SK-N-MC (cell line): ENCODE measurements around the gene SOX10.
"Not testable (repeated sequence)": the region's sequence is repeated elsewhere in the genome, so short reads cannot be mapped to it uniquely, and the experiment has no call there.

Source experiments
- DNase-seq: peaks from one replicate; pipeline ENCODE4 v3.0.0-alpha.2; 2011; ENCODE audit warnings: low read depth, low spot score
- H3K27ac ChIP-seq: fragments of 200-600 bp; sonication (generic); 2 replicates; pipeline ENCODE4 v1.5.1; 2016; ENCODE audit warnings: mixed run types
- H3K36me3 ChIP-seq: fragments of 200-600 bp; sonication (generic); 2 replicates; pipeline ENCODE4 v1.6.1; 2017; ENCODE audit warnings: antibody characterized with exemption, low read length, mixed read lengths; ENCODE audit not compliant: insufficient read depth
- H3K4me3 ChIP-seq: fragments of 200-600 bp; sonication (generic); 2 replicates; pipeline ENCODE4 v1.5.1; 2016
- H3K9ac ChIP-seq: fragments of 200-600 bp; sonication (generic); 2 replicates; pipeline ENCODE4 v1.8.0; 2017; ENCODE audit warnings: mixed run types, mixed read lengths; ENCODE audit not compliant: insufficient read length
- H3K9me3 ChIP-seq: fragments of 200-600 bp; sonication (generic); 2 replicates; pipeline ENCODE4 v1.6.1; 2017; ENCODE audit warnings: low read depth, mild to moderate bottlenecking, antibody characterized with exemption, low read length, moderate library complexity, mixed read lengths
- EZH2 ChIP-seq: fragments of 200-600 bp; sonication (generic); IDR thresholded peaks from one replicate; pipeline ENCODE4 v1.6.1; 2017; ENCODE audit warnings: antibody characterized with exemption
- FOXP2 ChIP-seq: optimal IDR thresholded peaks from 2 replicates; pipeline ENCODE3; 2011; ENCODE audit warnings: mild to moderate bottlenecking, moderate library complexity; ENCODE audit not compliant: insufficient read depth; ENCODE audit errors: extremely low read length, control extremely low read depth
- POLR2AphosphoS5 ChIP-seq: IDR thresholded peaks from 2 replicates; pipeline ENCODE4 v1.6.1; 2012; ENCODE audit warnings: mild to moderate bottlenecking, low read depth, low read length, borderline replicate concordance

Gene SOX10

GRCh38 chr22:37951305-37951704 lies 33.0 kb downstream of the SOX10 start:
- Histone ChIP-seq H3K4me3 (no peak overlapping the region), H3K9ac (no peak overlapping the region), H3K27ac (no peak overlapping the region), H3K36me3 (no peaks in the 10 kb centered on the region), H3K9me3 (no peaks in the 10 kb centered on the region)
- TF ChIP-seq POLR2AphosphoS5 (no peak), EZH2 (no peak), FOXP2 (no peak)
- DNase-seq = no peak

- not testable (repeated sequence) for H3K9me3 ChIP-seq, H3K4me3 ChIP-seq, H3K9ac ChIP-seq, H3K27ac ChIP-seq, H3K36me3 ChIP-seq, DNase-seq
These were observed 37.1 kb downstream of the SOX10 start for GRCh38 chr22:37947142-37947795.

- DNase-seq, H3K4me3 ChIP-seq, H3K9ac ChIP-seq, H3K9me3 ChIP-seq, H3K27ac ChIP-seq, H3K36me3 ChIP-seq: not testable (repeated sequence)
These were observed 39.9 kb downstream of the SOX10 start for GRCh38 chr22:37944423-37944822.

GRCh38 chr22:37943825-37944198 lies 40.5 kb downstream of the SOX10 start:
- DNase-seq = no peak
- Histone ChIP-seq H3K4me3 (no peak overlapping the region), H3K9me3 (no peaks in the 10 kb centered on the region), H3K36me3 (peaks cover 14% of the 10 kb centered on the region; the same call in 1 of the 2 replicates), H3K27ac (no peak overlapping the region), H3K9ac (no peak overlapping the region)
- TF ChIP-seq EZH2 (no peak), POLR2AphosphoS5 (no peak), FOXP2 (no peak)

GRCh38 chr22:37943136-37943824 lies 41.1 kb downstream of the SOX10 start:
- Histone ChIP-seq H3K36me3 (peaks cover 14% of the 10 kb centered on the region; the same call in 1 of the 2 replicates), H3K9me3 (no peaks in the 10 kb centered on the region), H3K9ac (no peak overlapping the region), H3K4me3 (no peak overlapping the region), H3K27ac (no peak overlapping the region)
- TF ChIP-seq POLR2AphosphoS5 = no peak
- no peak for TF ChIP-seq FOXP2
- TF ChIP-seq EZH2 = no peak
- DNase-seq = no peak

- TF ChIP-seq POLR2AphosphoS5 (no peak), EZH2 (no peak), FOXP2 (no peak)
- H3K4me3 ChIP-seq = no peak overlapping the region
- H3K27ac ChIP-seq = no peak overlapping the region
- no peaks in the 10 kb centered on the region for H3K9me3 ChIP-seq
- no peak overlapping the region for H3K9ac ChIP-seq
- no peak for DNase-seq
- peaks cover 18% of the 10 kb centered on the region; the same call in 1 of the 2 replicates for H3K36me3 ChIP-seq
These were observed 42.2 kb downstream of the SOX10 start for GRCh38 chr22:37942133-37942532.

GRCh38 chr22:37940698-37941376 lies 43.5 kb downstream of the SOX10 start:
- H3K27ac ChIP-seq = no peak overlapping the region
- TF ChIP-seq FOXP2 = no peak
- TF ChIP-seq EZH2 = no peak
- no peak for TF ChIP-seq POLR2AphosphoS5
- H3K9ac ChIP-seq = no peak overlapping the region
- no peak for DNase-seq
- H3K4me3 ChIP-seq = no peak overlapping the region
- H3K9me3 ChIP-seq = no peaks in the 10 kb centered on the region
- H3K36me3 ChIP-seq = peaks cover 21% of the 10 kb centered on the region; the same call in 1 of the 2 replicates

- no peaks in the 10 kb centered on the region for H3K9me3 ChIP-seq
- H3K27ac ChIP-seq = no peak overlapping the region
- TF ChIP-seq EZH2 (no peak), POLR2AphosphoS5 (no peak), FOXP2 (peak; percentile 21)
- H3K36me3 ChIP-seq = peaks cover 15% of the 10 kb centered on the region; the same call in 1 of the 2 replicates
- H3K9ac ChIP-seq = no peak overlapping the region
- H3K4me3 ChIP-seq = no peak overlapping the region
- no peak for DNase-seq
These were observed 50.5 kb downstream of the SOX10 start for GRCh38 chr22:37933711-37934376.
